Hematopoietic multipotent progenitor cell treated with erythropoietin and hydrocortisone succinate and interleukin-3 and kit ligand, for 15 days (in vitro differentiated cells): ENCODE results near the gene SLC26A1.

ENCODE experiments used
- DNase-seq: peaks from one replicate; pipeline ENCODE4 v3.0.0-alpha.2; 2015; ENCODE audit warnings: low spot score

SLC26A1 gene, protein sequence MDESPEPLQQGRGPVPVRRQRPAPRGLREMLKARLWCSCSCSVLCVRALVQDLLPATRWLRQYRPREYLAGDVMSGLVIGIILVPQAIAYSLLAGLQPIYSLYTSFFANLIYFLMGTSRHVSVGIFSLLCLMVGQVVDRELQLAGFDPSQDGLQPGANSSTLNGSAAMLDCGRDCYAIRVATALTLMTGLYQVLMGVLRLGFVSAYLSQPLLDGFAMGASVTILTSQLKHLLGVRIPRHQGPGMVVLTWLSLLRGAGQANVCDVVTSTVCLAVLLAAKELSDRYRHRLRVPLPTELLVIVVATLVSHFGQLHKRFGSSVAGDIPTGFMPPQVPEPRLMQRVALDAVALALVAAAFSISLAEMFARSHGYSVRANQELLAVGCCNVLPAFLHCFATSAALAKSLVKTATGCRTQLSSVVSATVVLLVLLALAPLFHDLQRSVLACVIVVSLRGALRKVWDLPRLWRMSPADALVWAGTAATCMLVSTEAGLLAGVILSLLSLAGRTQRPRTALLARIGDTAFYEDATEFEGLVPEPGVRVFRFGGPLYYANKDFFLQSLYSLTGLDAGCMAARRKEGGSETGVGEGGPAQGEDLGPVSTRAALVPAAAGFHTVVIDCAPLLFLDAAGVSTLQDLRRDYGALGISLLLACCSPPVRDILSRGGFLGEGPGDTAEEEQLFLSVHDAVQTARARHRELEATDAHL

GRCh38 chr4:993111-994029 lies at the start of gene SLC26A1:
Gene SLC26A1, minus strand, starts transcription at chr4:993404. Its CDS starts 1,701 bp downstream, at chr4:991703.
- DNase-seq: no peak

GRCh38 chr4:1042352-1043055 lies 49.3 kb upstream of the SLC26A1 start:
- no peak for DNase-seq

- DNase-seq: no peak
Measured at GRCh38 chr4:1041936-1042330, 48.7 kb upstream of the SLC26A1 start.

GRCh38 chr4:1041147-1041935 lies 48.1 kb upstream of the SLC26A1 start:
- DNase-seq: no peak

DNA sequence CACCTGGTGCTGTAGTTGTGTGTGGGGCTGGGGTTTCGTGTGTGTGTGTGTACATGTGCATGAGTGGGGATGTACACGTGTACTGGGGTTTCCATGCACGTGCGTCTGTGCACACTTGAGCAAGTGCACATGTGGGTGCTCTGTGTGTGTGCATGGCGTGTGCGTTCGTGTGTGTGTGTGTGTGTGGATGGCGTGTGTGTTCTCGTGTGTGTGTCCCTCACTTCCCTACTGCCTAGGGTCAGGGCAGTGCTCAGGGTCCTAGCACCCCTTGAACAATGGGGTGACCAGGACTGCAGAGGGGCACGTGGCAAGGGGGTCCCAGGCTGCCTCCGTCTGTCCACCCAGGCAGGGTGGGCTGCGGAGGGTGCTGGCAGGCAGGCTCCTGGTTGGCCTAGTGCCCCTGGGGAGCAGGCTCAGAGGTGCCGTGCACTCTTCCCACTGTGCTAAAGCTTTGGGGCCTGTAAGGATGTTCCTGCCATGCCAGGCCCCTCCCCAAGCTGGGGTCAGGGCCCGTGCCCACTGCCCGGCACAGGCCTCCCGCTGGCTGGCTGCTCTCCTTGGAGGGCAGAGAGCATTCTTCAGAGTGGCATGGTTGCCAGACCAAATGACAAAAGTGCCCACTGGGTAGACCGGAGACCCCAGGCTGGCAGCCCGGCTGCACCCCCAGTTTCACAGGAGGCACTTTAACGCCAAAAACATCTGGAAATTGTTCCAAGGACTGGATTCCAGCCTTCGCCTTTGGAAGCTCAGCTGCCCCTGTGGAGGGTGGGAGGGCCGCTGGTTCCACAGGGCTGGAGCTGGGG lies 47.3 kb upstream of the SLC26A1 start:
- no peak for DNase-seq

DNA sequence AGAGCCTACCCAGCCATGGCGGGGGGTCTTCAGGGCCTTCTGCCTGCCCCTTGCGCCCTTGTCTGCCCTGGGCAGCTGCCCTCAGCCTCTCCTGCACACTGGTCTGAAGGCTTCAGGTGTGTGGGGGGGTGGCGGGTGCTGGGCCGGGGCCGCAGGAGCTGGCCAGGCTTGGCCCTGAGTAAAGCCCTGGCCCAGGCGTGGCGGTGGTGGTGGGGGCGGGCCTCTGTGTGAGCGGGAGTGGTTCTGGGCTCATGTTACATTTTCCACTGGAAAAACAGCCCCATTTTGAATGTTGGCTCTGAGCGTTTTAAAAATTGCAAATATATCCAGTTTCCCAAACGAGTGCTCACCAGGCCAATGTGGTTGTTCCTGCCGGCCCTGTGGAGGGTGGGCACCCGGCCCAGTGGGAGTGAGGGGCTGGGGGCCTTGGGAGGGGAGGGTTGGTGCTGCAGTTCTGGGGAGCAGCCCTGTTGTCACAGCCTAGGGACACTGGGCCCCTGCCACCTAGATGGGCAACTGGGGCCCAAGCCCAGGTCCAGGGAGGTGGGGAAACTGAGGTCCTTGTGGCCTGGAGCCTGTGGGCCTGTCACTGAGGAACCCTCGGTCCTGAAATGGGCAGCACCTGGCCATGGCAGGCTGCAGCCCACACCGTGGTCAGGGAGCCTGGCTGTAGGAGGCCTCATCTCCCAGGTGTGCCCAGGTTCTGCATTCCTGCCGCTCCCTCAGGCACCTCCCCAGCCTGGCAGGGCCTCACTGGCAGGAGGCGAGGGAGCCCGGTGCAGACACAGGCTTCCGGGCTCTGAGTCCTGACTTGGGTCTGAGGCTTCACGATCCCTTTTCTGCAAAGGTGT lies 46.5 kb upstream of the SLC26A1 start:
- no peak for DNase-seq

DNA sequence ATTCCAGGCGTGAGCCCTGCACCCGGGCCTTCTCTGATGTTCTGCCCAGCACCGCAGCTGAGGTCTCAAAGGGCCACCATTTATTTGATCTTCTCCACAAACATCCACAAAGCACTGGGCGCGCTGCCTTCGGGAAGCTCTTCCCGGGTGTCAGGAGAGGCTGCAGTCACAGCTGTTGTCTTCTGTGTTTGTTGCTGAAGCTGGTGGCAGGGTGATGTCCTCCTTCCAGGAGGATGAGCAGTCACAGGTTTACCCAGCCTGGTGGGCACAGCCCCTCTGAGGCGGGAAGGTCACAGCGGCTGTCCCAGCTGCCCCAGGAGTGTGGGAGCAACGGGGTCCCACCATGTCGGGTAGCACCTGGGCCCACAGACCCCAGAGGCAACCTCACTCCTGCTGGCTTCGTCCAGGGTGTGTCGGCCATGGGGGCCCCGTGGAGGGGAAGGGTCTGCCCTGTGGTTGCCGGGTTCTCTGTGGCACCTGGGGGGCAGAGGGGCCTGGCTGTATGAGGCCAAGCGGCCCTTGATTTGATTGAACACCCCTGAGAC lies 45.8 kb upstream of the SLC26A1 start:
- DNase-seq: no peak

DNA sequence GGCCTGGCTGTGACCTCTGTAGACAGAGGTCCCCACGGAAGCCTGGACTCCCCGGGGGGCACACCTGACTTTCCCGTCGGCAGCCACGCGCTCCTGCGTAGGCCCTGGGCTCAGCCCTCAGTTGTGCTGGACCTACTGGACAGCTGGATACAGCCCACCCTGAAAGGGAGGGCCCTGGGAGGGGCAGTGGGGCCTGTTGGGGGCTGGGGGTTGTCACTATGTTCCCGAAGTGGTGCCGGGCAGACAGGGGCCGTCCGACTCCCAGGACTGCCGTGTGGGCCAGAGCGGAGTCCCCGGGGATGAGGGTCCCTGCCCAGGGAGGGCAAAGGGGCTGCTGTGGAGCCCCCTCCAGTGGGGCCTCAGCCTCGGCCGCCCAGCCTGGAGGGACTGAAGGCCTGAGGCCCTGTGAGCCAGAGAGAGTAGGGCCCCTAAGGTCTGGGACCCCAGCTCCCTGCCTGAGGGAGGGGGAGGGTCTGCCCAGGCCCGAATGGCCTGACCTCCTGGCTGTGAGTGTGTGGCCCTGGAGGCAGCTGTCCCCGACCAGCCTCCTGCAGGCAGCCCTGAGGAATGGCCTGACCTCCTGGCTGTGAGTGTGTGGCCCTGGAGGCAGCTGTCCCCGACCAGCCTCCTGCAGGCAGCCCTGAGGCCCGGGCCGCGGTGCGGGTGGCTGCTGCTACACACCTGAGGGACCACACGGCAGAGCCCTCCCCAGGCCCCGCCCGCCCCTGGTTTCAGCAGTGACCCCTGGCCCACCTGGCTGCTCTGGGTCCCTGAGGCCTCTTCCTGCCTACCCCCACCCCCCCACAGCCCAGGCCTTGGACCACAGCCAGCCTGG lies 44.0 kb upstream of the SLC26A1 start:
- DNase-seq: no peak

DNA sequence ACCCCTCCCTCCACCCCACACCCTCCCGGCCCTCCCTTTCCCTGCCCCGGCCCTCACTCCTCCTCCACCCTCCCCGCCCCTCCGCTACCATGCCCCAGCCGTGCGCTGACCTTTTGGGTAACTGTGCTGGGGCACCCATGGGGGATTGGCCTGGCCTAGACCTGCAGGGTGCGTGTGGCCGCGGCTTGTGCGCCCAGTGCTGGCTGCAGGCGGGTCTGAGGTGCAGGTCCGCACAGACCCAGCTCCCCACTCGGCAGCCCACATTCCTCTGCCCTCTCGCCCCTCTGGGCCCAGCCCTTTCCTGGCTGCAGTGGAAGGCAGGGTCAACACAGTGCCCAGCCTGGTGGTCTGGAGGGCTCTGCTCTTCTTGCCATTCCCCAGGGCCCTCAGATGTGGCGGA lies 42.9 kb upstream of the SLC26A1 start:
- DNase-seq: no peak

DNA sequence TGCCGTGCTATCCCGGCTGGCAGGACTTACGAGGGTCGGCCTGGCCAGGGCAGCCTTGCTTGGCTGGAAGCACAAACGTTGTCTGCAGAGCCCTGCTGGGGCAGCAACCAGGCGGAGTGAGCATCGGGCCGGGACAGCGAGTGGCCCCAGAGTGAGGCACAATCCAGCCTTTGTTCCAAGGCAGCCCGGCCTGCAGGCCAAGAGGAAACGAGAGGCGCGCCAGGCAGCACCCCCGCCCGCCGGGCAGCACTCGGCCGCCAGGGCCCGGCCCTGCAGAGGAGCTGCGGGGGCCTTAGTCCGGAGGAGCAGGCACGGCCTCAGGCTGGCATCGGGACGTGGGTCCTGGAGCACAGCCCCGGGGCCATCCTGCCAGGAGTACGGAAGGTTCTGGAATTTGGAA lies 42.3 kb upstream of the SLC26A1 start:
- DNase-seq: no peak

GRCh38 chr4:1033840-1034551 lies 40.8 kb upstream of the SLC26A1 start:
- DNase-seq: no peak

GRCh38 chr4:1032861-1033260 lies 39.7 kb upstream of the SLC26A1 start:
- DNase-seq: no peak

- DNase-seq: no peak
Measured at GRCh38 chr4:1031956-1032795, 39.0 kb upstream of the SLC26A1 start.

DNA sequence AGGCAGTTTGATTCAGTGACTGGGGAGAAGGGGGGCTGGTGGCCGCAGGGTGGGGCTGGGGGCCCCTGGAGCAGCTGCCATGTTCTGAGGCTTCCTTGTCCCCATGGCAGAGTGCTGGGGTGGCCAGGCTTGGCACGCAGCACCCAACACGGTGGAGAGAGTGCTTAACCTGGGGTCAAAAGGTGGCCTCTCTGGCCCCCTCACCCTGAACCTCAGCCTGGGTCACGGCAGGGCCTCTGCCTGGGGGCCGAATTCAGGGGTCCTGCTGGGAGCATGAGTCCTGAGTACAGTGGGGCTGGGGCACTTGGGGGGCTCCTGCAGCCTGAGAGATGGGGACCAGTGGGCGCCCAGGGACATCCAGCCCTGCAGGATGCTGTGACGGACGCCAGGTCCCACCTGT lies 38.1 kb upstream of the SLC26A1 start:
- DNase-seq: no peak

GRCh38 chr4:1030559-1030958 lies 37.4 kb upstream of the SLC26A1 start:
- DNase-seq: peak; percentile 51

DNA sequence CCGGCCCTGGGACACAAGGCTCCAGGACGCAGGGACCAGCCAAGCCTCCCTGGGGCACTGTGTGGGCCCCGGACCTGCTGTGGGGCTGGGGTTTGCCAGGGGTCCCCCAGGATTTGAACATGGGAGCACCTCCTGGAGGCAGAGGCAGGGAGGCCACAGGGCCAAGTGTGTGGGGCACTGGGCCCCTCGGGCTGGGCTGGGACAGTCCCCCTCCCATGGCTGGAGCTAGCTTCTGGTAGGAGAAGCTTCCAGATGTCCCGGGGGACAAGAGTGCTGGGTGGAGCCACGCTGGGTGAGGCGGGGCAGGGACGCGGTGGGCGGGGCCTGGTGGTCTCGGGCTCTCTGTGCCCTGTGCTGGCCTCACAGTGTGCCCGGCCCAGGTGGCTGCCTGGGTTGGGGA lies 36.8 kb upstream of the SLC26A1 start:
- DNase-seq: peak; percentile 40
